Activated naive CD8-positive, alpha-beta T cell (primary cell): Measurements from ENCODE around the gene SMC3.

Experiments used
- H3K27ac Mint-ChIP-seq: one replicate; pipeline ENCODE4 v1.8.0; 2021; ENCODE audit warnings: mixed read lengths
- H3K27me3 Mint-ChIP-seq: one replicate; pipeline ENCODE4 v1.8.0; 2021; ENCODE audit warnings: mixed read lengths
- H3K36me3 Mint-ChIP-seq: one replicate; pipeline ENCODE4 v1.8.0; 2021; ENCODE audit warnings: mixed read lengths
- H3K4me1 Mint-ChIP-seq: one replicate; pipeline ENCODE4 v1.8.0; 2021; ENCODE audit warnings: low read depth, mixed read lengths
- H3K4me3 Mint-ChIP-seq: one replicate; pipeline ENCODE4 v1.8.0; 2021; ENCODE audit warnings: mild to moderate bottlenecking, mixed read lengths
- H3K9me3 Mint-ChIP-seq: one replicate; pipeline ENCODE4 v1.8.0; 2021; ENCODE audit warnings: low read depth, mixed read lengths

Gene SMC3

DNA sequence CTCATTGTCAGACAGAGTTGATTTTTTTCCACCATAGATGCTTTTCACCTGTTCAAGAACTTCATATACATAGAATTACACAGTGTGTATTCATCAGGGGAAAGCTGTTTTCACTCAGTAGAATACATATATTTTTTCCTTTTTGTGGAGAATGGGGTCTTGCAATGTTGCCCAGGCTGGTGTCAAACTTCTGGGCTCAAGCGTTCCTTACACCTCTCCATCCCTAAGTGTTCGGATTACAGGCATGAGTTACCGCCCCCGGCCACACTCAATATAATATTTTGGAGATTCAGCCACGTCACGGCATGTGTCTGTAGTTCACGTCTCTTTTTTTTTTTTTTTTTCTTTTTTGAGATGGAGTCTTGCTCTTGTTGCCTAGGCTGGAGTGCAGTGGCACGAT lies 7.5 kb upstream of the SMC3 start:
- Mint-ChIP-seq H3K36me3 (no peaks in the 10 kb centered on the region), H3K4me1 (peaks cover 5% of the 10 kb centered on the region), H3K27me3 (peaks cover 5% of the 10 kb centered on the region), H3K9me3 (no peaks in the 10 kb centered on the region), H3K4me3 (no peak overlapping the region), H3K27ac (no peak overlapping the region)

DNA sequence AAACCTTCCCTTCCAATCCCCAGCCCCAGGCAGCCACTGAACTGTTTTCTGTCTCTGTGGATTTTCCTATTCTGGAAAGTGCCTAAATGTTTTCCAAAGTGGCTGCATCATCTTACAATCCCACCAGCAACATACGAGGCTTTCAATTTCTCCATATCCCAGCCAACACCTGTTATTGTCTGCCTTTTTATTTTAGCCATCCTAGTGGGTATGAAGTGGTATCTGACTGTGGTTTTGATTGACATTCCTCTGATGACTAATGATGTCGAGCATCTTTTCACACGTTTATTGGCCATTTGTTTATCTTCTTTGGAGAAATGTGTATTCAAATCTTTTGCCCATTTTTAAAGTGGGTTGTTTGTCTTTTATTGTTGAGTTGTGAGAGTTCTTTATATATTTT lies 6.2 kb upstream of the SMC3 start:
- H3K4me1 Mint-ChIP-seq: peaks cover 5% of the 10 kb centered on the region
- H3K27ac Mint-ChIP-seq: no peak overlapping the region
- H3K4me3 Mint-ChIP-seq: no peak overlapping the region

DNA sequence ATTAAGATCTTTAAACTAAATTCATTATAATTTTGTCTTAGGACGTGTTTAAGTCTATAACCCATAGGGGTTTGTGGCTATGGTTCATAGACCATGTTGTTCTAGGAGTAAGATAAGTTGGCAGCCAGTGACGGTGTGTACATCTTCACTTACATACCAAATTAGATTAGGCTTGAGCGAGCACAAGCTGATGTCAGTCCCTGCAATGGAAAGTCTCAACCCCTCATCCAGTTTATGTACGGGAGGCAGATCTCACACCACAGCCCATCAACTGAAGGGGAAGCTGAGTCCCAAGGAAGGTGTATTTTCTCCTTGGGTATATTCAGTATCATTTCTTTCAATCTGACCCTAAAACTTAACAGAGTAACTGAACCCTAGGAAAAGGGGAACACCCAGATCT lies 5.1 kb upstream of the SMC3 start:
- Mint-ChIP-seq H3K27me3 (peaks cover 5% of the 10 kb centered on the region), H3K36me3 (no peaks in the 10 kb centered on the region), H3K4me1 (peaks cover 8% of the 10 kb centered on the region), H3K9me3 (no peaks in the 10 kb centered on the region), H3K27ac (no peak overlapping the region), H3K4me3 (no peak overlapping the region)

More for the DNA sequence above, 6.2 kb upstream of the SMC3 start:
- H3K36me3 Mint-ChIP-seq: no peaks in the 10 kb centered on the region
- no peaks in the 10 kb centered on the region for H3K9me3 Mint-ChIP-seq
- peaks cover 5% of the 10 kb centered on the region for H3K27me3 Mint-ChIP-seq

DNA sequence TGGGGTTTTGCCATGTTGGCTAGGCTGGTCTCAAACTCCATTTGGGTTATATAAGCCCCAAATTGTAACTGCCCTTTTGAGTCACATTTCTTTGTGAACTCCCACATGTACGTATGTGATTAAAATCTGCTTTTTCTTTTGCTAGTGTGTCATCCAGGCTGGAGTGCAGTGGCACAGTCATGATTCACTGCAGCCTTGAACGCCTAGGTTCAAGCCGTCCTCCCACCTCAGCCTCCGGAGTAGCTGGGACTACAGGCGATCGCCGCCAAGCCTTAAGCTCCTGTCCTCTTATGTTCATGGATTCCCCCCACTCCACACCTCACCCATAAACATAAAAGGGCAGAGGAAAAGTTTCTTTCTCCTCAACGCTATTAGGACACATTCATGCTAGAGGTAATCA lies 4.4 kb upstream of the SMC3 start:
- H3K36me3 Mint-ChIP-seq: no peaks in the 10 kb centered on the region

DNA sequence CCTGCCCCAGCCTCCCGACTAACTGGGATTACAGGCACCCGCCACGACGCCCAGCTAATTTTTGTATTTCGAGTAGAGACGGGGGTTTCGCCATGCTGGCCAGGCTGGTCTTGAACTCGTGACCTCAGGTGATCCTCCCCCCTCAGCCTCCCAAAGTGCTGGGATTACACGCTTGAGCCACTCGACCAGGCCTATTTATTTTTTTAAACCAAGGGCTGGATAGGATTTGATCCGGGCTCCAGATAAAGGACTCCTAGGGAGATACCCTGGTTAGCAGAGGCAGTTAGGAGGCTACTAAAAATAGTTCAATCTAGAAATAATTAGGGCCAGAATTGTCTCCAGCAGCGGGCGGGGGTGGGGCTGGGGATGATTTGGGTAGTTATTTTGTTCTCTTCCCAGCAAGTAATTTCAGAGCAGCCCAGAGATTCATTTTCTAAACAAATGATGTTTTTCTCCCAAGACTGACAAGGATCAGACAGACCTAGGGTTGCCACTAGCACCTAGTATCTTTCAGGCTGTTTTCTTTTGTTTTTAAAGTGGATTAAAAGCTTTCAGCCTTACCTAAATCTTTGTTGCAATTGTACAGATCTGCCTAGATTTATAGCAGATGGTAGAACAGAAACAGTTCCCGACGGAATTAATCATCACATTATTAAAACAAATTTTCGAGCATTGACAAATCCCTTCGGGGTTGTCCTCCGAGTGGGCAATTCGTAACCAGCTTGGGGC lies 859 bp upstream of the SMC3 start:
- Mint-ChIP-seq H3K4me1 (peaks cover 36% of the 10 kb centered on the region), H3K36me3 (no peaks in the 10 kb centered on the region), H3K27me3 (peaks cover 2% of the 10 kb centered on the region), H3K4me3 (peak overlapping the region; percentile 96), H3K9me3 (no peaks in the 10 kb centered on the region), H3K27ac (peak overlapping the region; percentile 99)

More for the DNA sequence above, 4.4 kb upstream of the SMC3 start:
- Mint-ChIP-seq H3K27ac (no peak overlapping the region), H3K4me3 (no peak overlapping the region), H3K4me1 (peaks cover 7% of the 10 kb centered on the region), H3K9me3 (no peaks in the 10 kb centered on the region), H3K27me3 (peaks cover 5% of the 10 kb centered on the region)

DNA sequence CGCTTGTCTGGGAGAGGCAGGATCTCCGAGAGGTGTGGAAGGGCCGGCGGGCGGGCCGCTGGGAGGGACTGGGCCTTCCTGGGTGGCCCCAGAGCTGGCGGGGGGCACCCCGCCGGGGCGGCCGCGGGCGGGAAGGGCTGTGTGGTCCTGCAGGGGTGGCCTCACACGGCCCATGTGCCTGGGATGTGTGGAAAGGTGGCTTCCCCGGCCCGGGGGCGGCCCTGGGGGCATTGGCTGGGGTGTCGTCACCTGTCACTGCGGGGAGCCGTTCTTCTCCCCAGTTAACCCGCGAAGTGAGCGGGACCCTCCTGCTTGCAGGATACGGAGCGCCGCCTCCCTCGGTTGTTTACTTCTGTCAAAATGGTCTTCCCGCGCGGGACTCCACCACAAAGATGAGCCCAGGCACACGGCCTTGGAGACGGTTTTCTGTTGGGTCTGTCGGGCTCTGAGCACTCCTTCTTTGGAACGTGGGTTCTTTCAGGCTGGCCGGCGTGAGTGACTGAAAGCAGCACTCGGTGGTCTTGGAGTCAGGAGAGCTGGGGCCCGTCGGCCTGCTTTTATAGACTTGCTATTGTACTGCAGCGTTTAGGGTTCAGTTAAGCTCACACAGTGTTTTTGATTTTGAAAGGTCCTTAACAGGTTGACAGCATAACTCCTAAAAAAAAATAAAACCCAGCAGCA lies 700 bp downstream of the SMC3 start:
- peak overlapping the region; percentile 96 for H3K4me3 Mint-ChIP-seq
- no peaks in the 10 kb centered on the region for H3K36me3 Mint-ChIP-seq
- H3K27me3 Mint-ChIP-seq: peaks cover 2% of the 10 kb centered on the region
- peaks cover 48% of the 10 kb centered on the region for H3K4me1 Mint-ChIP-seq
- peak overlapping the region; percentile 95 for H3K27ac Mint-ChIP-seq
- no peaks in the 10 kb centered on the region for H3K9me3 Mint-ChIP-seq

DNA sequence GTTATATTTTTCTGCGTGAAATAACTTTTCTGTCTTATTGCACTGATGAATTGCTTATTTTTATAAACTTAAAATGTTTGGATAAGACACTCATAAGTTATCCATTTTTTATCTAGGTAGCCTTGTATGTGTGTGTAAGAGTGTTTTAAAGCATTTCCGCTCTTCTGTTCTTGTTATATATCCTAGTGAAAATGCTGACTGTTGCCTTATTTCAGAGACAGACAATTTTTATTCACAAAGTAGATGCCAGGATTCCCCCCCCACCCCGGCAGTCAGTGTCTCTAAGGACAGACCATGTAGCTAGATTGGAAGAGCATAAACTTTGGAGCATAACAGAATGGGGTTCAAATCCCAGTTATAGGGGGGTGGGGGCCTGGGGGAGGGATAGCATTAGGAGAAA lies 1.6 kb downstream of the SMC3 start:
- peaks cover 52% of the 10 kb centered on the region for H3K4me1 Mint-ChIP-seq
- H3K27ac Mint-ChIP-seq: peak overlapping the region; percentile 95
- peak overlapping the region; percentile 96 for H3K4me3 Mint-ChIP-seq
- H3K36me3 Mint-ChIP-seq: no peaks in the 10 kb centered on the region
- H3K9me3 Mint-ChIP-seq: no peaks in the 10 kb centered on the region
- peaks cover 2% of the 10 kb centered on the region for H3K27me3 Mint-ChIP-seq

DNA sequence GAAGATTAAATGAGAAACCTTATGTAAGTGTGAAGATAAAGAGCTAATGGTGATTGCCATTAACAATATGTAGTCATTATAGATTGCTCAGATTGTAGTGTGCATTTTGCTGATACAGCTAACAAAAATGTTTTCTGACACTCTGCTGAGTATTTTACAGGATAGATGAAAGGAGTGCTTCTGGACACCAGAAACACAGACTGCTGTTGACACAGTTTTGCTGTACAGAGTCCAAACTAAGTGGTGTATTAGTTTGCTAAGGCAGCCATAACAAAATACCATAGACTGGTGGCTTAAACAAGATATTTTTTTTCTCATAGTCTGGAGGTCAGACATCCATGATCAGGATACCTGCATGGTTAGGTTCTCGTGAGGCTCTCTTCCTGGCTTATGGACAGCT lies 2.2 kb downstream of the SMC3 start:
- Mint-ChIP-seq H3K27me3 (no peaks in the 10 kb centered on the region), H3K4me3 (peak overlapping the region; percentile 96), H3K36me3 (no peaks in the 10 kb centered on the region), H3K4me1 (peaks cover 58% of the 10 kb centered on the region), H3K27ac (no peak overlapping the region), H3K9me3 (no peaks in the 10 kb centered on the region)

DNA sequence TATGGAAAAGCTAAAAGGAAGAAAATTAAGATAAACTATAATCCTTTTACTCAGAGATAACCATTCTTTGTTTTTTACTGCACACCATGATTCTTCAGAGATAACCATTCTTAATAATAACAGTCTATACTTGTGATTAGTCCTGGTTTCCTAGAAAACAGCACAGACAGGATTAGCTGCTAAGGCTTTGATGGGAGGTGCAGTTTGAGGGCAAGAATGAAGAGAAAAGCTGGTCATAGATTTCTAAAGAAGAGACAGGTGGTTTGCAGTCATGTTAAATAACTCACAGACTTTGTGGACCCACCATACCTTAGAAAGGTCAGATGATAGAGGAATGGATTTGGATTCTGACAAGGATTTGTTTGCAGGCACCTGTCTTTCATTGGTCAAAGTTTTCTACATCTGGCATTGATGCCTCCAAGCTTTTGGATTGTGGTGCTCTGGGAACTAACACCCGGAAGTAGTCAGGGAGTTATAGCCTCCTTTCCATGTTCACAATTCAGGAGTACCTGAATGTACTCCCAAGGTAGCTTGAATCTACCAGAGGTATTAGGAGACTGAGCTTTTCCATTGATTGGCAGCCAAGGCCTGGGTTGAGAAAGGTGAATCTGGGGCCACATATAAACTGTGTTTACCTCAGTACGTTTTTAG lies 3.7 kb downstream of the SMC3 start:
- Mint-ChIP-seq H3K4me3 (peak overlapping the region; percentile 27), H3K4me1 (peaks cover 68% of the 10 kb centered on the region), H3K36me3 (peaks cover 2% of the 10 kb centered on the region), H3K27me3 (no peaks in the 10 kb centered on the region), H3K9me3 (no peaks in the 10 kb centered on the region), H3K27ac (no peak overlapping the region)

DNA sequence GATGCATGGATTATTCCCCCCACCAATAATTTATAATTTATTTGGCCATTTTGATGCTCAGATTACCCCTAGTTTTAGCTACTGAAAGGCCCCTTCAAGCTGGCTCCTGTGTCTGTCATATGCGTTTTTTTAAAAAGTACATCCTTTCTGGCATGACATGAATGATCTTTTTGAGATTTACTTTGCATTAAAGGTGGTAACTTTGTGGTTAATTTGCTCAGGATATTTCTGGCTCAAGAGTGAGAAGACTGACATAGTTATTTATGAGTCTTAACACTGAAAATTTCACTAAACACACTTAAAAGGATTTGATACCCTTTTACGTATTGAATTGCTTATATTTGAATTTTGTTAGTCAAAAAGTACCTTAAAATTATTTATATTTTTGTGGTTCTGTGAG lies 5.4 kb downstream of the SMC3 start:
- Mint-ChIP-seq H3K9me3 (no peaks in the 10 kb centered on the region), H3K36me3 (peaks cover 2% of the 10 kb centered on the region), H3K4me1 (peaks cover 68% of the 10 kb centered on the region), H3K27ac (no peak overlapping the region), H3K27me3 (no peaks in the 10 kb centered on the region), H3K4me3 (peak overlapping the region; percentile 51)

DNA sequence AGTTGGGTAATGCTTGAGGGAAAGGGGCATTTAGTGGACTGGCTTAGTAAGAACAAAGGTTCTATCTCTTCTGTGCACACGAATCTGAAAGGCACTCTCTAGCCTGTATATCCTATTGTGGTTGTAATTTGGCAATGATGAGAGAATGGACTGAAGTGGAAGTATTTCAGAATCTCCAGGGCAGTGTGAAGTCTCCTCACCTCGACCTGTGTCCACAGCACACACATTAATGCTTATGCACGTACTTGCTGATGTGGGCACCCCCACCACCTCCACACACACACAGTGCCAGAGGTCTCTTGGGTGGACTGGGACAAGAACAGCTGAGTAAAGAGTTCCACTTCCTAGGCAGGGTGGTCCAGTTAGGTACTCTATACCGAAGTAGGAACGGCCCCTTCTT lies 6.9 kb downstream of the SMC3 start:
- peaks cover 58% of the 10 kb centered on the region for H3K4me1 Mint-ChIP-seq
- H3K27ac Mint-ChIP-seq: no peak overlapping the region
- H3K9me3 Mint-ChIP-seq: no peaks in the 10 kb centered on the region
- no peak overlapping the region for H3K4me3 Mint-ChIP-seq
- H3K27me3 Mint-ChIP-seq: no peaks in the 10 kb centered on the region
- H3K36me3 Mint-ChIP-seq: peaks cover 9% of the 10 kb centered on the region

DNA sequence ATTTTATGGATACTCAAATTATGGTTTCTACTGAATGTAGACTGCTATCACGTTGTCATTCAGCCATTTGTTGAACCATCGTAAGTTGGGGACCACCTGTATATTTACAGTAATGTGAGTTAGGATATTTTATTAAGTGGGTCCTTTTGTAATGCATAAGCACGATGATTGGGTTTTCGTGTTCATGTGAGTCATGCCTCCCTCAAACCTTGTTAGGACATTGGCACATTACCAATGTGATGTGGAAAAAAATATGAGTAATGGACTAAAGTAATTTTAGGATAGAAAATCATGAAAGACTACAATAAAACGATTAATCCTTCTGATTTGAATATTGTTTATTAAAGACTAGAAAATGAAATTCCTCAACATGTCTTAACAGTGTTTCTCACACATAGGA lies 8.7 kb downstream of the SMC3 start:
- no peaks in the 10 kb centered on the region for H3K27me3 Mint-ChIP-seq
- peaks cover 42% of the 10 kb centered on the region for H3K4me1 Mint-ChIP-seq
- H3K36me3 Mint-ChIP-seq: peaks cover 10% of the 10 kb centered on the region
- H3K4me3 Mint-ChIP-seq: no peak overlapping the region
- H3K9me3 Mint-ChIP-seq: no peaks in the 10 kb centered on the region
- H3K27ac Mint-ChIP-seq: peak overlapping the region; percentile 7

DNA sequence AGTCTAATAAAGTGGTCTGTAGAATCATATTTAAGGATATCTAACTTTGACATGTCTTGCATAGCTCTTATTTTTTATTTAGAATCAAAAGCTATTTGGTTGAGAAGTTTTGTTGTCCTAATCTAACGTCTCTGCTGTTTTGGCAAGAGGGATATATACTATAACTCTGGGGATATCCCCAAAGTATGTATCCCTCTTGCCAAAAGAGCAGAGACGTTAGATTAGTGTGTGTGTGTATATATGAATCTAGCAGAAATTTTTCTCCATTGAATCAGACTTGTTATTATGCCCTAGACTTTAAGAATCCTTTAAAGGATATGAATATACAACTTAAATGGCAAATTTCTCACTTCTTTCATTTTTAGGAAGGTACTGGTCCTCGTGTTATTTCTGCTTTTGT lies 9.6 kb downstream of the SMC3 start:
- no peaks in the 10 kb centered on the region for H3K27me3 Mint-ChIP-seq
- no peak overlapping the region for H3K4me3 Mint-ChIP-seq
- H3K36me3 Mint-ChIP-seq: peaks cover 13% of the 10 kb centered on the region
- H3K4me1 Mint-ChIP-seq: peaks cover 37% of the 10 kb centered on the region
- H3K9me3 Mint-ChIP-seq: no peaks in the 10 kb centered on the region
- H3K27ac Mint-ChIP-seq: peak overlapping the region; percentile 7

DNA sequence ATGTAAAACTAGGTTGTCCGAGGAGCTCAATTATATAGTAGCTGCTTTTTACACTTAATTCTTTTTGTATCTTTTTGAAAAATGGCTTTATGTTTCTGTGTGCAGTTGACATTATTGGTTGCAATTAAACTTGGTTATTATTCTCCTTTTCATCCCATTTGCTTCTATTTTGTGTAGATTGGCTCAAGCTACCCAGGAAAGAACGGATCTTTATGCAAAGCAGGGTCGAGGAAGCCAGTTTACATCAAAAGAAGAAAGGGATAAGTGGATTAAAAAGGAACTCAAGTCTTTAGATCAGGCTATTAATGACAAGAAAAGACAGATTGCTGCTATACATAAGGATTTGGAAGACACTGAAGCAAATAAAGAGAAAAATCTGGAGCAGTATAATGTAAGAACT lies 16.5 kb downstream of the SMC3 start:
- H3K27ac Mint-ChIP-seq: no peak overlapping the region
- no peak overlapping the region for H3K4me3 Mint-ChIP-seq
- no peaks in the 10 kb centered on the region for H3K9me3 Mint-ChIP-seq
- H3K27me3 Mint-ChIP-seq: no peaks in the 10 kb centered on the region
- peaks cover 2% of the 10 kb centered on the region for H3K4me1 Mint-ChIP-seq
- peaks cover 15% of the 10 kb centered on the region for H3K36me3 Mint-ChIP-seq

DNA sequence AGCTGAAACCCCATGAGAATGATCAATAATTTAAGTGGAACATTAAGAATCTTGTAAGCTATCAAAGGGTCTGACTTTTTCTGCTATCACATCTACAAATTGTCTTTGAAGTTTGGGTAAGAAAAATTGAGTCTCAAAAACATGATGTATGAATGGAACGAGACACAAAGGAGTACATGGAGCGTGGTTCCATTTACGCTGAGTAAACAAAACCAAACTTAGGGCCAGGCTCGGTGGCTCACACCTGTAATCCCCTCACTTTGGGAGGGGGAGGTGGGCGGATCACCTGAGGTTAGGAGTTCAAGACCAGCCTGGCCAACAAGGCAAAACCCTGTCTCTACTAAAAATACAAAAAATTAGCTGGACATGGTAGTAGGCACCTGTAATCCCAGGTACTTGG lies 24.3 kb downstream of the SMC3 start:
- Mint-ChIP-seq H3K27ac (no peak overlapping the region), H3K9me3 (no peaks in the 10 kb centered on the region), H3K36me3 (peaks cover 13% of the 10 kb centered on the region), H3K4me1 (peaks cover 3% of the 10 kb centered on the region), H3K4me3 (no peak overlapping the region), H3K27me3 (no peaks in the 10 kb centered on the region)
